ENCODE results near the gene RAP1GAP.

RAP1GAP gene

GRCh38 chr1:21640653-21641052 is 28.5 kb downstream of the RAP1GAP start:
- H2AFZ ChIP-seq (ENCODE audit: low read length): no peak overlapping the region
- no peak overlapping the region for H3K4me3 ChIP-seq (ENCODE audit: low read length)
- no peaks in the 10 kb centered on the region for H3K9me2 ChIP-seq (replicated peaks; ENCODE audit: insufficient read depth, low read length)
- no peak overlapping the region for H3K9ac ChIP-seq (ENCODE audit: low read length)
- H4K20me1 ChIP-seq (ENCODE audit: insufficient read depth, low read length): no peaks in the 10 kb centered on the region
- no peak for TF ChIP-seq CTCF (IDR thresholded peaks at IDR 0.05; ENCODE audit: low read length)
- no peak for TF ChIP-seq EZH2 (optimal IDR thresholded peaks at IDR 0.05; ENCODE audit: low read depth, low read length)
- no peak for TF ChIP-seq EZH2phosphoT487 (IDR thresholded peaks at IDR 0.05; ENCODE audit: low read length)
- no peaks in the 10 kb centered on the region for H3K79me2 ChIP-seq (ENCODE audit: low read length)
- no peaks in the 10 kb centered on the region for H3K4me1 ChIP-seq (ENCODE audit: low read length)
- H3K36me3 ChIP-seq (replicated peaks; ENCODE audit: insufficient read depth, low read length): no peaks in the 10 kb centered on the region
- no peaks in the 10 kb centered on the region for H3K9me3 ChIP-seq (replicated peaks; ENCODE audit: insufficient read depth, low read length)
- H3K4me2 ChIP-seq (ENCODE audit: low read depth, low read length): no peak overlapping the region
- peaks cover 66% of the 10 kb centered on the region for H3K27me3 ChIP-seq (replicated peaks; ENCODE audit: insufficient read depth, low read length)
- no peak overlapping the region for H3K27ac ChIP-seq (ENCODE audit: low read length)
- DNase-seq: no peak
- no peaks in the 10 kb centered on the region for H3F3A ChIP-seq (ENCODE audit: insufficient read depth, low read length)

GRCh38 chr1:21639594-21640041 is 29.5 kb downstream of the RAP1GAP start:
- peaks cover 73% of the 10 kb centered on the region for H3K27me3 ChIP-seq (replicated peaks; ENCODE audit: insufficient read depth, low read length)
- H3K79me2 ChIP-seq (ENCODE audit: low read length): no peaks in the 10 kb centered on the region
- H2AFZ ChIP-seq (ENCODE audit: low read length): no peak overlapping the region
- TF ChIP-seq EZH2 (optimal IDR thresholded peaks at IDR 0.05; ENCODE audit: low read depth, low read length) (no peak), EZH2phosphoT487 (IDR thresholded peaks at IDR 0.05; ENCODE audit: low read length) (no peak), CTCF (IDR thresholded peaks at IDR 0.05; ENCODE audit: low read length) (no peak)
- no peaks in the 10 kb centered on the region for H3K36me3 ChIP-seq (replicated peaks; ENCODE audit: insufficient read depth, low read length)
- DNase-seq: no peak
- no peaks in the 10 kb centered on the region for H4K20me1 ChIP-seq (ENCODE audit: insufficient read depth, low read length)
- H3K4me1 ChIP-seq (ENCODE audit: low read length): no peaks in the 10 kb centered on the region
- no peak overlapping the region for H3K4me2 ChIP-seq (ENCODE audit: low read depth, low read length)
- H3F3A ChIP-seq (ENCODE audit: insufficient read depth, low read length): no peaks in the 10 kb centered on the region
- H3K27ac ChIP-seq (ENCODE audit: low read length): no peak overlapping the region
- no peak overlapping the region for H3K4me3 ChIP-seq (ENCODE audit: low read length)
- H3K9ac ChIP-seq (ENCODE audit: low read length): no peak overlapping the region
- H3K9me2 ChIP-seq (replicated peaks; ENCODE audit: insufficient read depth, low read length): no peaks in the 10 kb centered on the region
- H3K9me3 ChIP-seq (replicated peaks; ENCODE audit: insufficient read depth, low read length): no peaks in the 10 kb centered on the region

- H3F3A ChIP-seq (ENCODE audit: insufficient read depth, low read length): no peaks in the 10 kb centered on the region
- H3K27ac ChIP-seq (ENCODE audit: low read length): no peak overlapping the region
- no peaks in the 10 kb centered on the region for H4K20me1 ChIP-seq (ENCODE audit: insufficient read depth, low read length)
- no peak for DNase-seq
- no peak overlapping the region for H2AFZ ChIP-seq (ENCODE audit: low read length)
- no peak overlapping the region for H3K9ac ChIP-seq (ENCODE audit: low read length)
- H3K9me3 ChIP-seq (replicated peaks; ENCODE audit: insufficient read depth, low read length): no peaks in the 10 kb centered on the region
- H3K4me2 ChIP-seq (ENCODE audit: low read depth, low read length): no peak overlapping the region
- TF ChIP-seq CTCF (IDR thresholded peaks at IDR 0.05; ENCODE audit: low read length): no peak
- TF ChIP-seq EZH2 (optimal IDR thresholded peaks at IDR 0.05; ENCODE audit: low read depth, low read length): no peak
- no peak for TF ChIP-seq EZH2phosphoT487 (IDR thresholded peaks at IDR 0.05; ENCODE audit: low read length)
- H3K4me3 ChIP-seq (ENCODE audit: low read length): no peak overlapping the region
- H3K9me2 ChIP-seq (replicated peaks; ENCODE audit: insufficient read depth, low read length): no peaks in the 10 kb centered on the region
- no peaks in the 10 kb centered on the region for H3K79me2 ChIP-seq (ENCODE audit: low read length)
- no peaks in the 10 kb centered on the region for H3K36me3 ChIP-seq (replicated peaks; ENCODE audit: insufficient read depth, low read length)
- peaks cover 74% of the 10 kb centered on the region for H3K27me3 ChIP-seq (replicated peaks; ENCODE audit: insufficient read depth, low read length)
- H3K4me1 ChIP-seq (ENCODE audit: low read length): no peaks in the 10 kb centered on the region
Measured at GRCh38 chr1:21638531-21639341, 30.4 kb downstream of the RAP1GAP start.

Measured in MM.1S (cell line).